ENCODE measurements around the gene FRMD4A.

Gene FRMD4A

GRCh38 chr10:14340051-14340744 is 9.5 kb upstream of the FRMD4A start:
- no peak for DNase-seq (ENCODE audit: low read depth)

- DNase-seq (ENCODE audit: low read depth): no peak
Measured at GRCh38 chr10:14336736-14337135, 6.0 kb upstream of the FRMD4A start.

DNA sequence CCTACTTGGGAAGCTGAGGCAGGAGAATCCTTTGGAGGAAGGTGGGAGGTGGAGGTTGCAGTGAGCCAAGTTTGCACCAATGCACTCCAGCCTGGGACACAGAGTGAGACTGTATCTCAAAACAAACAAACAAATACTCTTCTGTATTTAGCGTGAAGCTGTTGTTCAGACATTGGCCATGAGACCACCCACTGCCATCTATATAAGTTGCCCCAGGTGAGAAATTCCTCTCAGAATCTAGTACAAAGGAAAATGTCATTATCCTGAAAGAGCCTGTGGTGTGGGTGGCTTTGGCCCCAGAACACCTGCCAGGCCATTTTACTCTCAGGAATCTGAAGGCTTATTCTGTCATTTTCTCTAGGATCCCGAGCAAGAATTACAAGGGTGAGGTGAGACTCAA is 4.0 kb upstream of the FRMD4A start:
- DNase-seq (ENCODE audit: low read depth): no peak

DNA sequence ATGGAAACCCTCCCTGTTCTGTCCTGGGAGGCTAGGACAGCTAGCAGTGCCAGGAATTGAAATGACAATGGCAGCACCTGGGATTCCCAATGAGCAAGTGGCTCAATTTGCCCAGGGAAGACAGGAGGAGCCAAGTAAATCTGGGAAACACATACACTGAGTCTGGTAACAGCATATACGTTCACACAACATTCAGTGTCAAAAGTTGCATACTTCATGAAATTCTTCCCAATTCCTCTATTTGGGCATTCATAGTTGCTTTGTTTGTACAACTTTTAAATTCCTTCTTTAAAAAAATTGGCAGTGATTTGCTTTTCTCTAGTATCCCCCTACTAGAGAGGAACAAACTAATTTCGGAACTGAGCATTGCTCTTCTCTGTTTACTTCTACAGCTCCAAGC is 2.9 kb upstream of the FRMD4A start:
- DNase-seq (ENCODE audit: low read depth): no peak

GRCh38 chr10:14332903-14333302 is 2.2 kb upstream of the FRMD4A start:
- no peak for DNase-seq (ENCODE audit: low read depth)

GRCh38 chr10:14329746-14330173 is 964 bp downstream of the FRMD4A start:
- DNase-seq (ENCODE audit: low read depth): no peak

DNA sequence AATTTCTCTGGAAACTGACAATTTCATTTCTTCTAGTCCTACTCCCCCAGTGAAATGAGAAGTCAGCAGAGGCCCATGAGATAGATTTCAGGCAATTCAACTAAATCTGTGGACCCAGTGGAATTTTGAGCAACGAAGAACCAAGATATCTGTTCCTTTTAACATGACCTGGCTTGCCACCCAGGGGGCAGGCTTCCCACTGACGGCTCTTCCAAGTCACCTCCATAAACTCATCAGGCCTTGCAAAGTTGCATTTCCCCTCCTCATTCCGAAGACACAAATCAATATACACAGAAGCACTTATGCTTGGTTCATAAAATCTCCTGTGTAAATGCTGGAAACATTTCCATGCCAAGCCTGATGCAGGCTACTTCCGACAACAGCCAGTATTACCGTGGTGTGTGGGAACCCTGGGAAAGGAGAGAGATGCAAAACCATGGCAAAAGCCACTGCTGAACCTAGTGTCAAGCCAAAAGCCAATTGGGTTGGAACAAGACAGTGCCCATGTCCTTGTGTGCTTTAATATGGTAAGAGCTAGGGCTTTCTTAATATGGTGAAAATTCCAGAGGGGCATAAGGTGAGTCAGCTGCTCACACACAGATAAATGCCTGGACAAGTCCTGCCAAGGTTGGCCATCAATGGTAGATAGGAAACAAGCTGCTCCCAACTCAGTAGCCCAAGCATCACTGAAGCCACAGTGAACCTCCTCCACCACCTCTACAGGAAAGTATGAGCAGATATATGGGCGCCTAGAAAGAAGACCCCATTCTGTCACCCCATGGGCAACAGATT is 1.6 kb downstream of the FRMD4A start:
- DNase-seq (ENCODE audit: low read depth): no peak

DNA sequence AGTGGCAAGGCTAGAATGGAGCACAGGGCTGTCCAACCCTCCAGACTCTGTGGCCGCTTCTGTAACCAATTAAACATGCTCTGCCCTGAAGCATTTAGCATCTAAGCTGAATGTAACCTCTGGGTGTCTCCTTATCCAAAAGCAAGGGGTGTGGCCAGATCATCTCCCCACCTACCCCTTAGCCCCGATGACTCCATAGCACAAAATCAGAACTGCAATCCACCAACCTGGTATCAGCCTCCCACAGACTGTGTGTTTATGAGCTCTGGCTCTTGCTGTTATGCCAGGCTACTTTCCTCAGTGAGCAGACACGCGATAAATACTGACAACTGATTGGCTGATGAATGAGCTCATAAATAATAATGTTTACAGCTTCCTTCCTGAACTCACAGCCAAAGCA is 3.2 kb downstream of the FRMD4A start:
- DNase-seq (ENCODE audit: low read depth): no peak

DNA sequence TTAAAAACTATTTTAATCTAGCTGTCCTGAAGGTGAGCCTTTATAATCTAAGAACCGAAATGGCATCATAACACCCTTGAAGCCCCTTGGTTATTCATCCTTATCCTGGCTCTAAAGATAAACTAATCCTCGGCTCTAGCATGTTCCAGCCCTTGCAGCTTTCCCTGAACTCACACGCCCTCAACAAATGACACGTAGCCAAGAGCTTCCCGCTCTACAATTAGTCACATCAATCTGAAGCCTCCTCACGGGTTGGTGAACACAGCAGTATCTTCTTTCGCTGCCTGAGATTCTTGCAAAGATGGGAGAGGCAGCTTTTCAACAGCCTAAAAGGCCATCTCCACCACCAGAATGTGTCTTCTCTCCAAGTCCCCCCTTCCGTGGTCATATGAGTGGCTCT is 4.1 kb downstream of the FRMD4A start:
- no peak for DNase-seq (ENCODE audit: low read depth)

DNA sequence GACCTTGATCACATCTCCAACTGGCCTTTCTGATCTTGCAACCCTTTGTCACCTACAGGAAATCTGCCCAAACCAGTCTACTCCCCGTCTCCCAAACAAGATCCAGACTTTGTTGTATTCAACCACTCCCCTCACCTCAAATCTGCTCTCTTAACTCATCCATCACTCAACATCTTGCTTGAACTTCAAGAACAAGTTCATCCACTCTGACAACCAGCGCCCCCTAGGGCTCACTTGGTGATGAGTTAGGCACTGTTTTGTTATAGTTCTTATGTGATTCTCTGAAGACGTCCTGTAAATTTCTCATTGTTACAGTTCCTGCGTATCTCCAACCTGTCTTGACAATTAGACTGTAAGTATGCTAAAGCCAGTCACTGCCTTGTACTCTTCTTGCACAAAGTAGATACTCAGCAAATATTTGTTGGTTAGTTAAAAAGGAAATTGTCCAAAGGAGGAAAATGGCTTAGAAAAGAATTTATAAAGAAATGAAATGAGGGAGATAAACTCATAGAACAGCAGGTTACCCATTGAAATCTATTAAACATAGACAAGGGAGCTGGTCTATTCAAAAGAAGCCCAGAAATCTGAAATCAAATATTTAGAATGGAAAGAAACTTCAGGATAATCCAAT is 5.3 kb downstream of the FRMD4A start:
- DNase-seq (ENCODE audit: low read depth): peak; percentile 45

- DNase-seq (ENCODE audit: low read depth): no peak
Measured at GRCh38 chr10:14322526-14323188, 8.1 kb downstream of the FRMD4A start.

DNA sequence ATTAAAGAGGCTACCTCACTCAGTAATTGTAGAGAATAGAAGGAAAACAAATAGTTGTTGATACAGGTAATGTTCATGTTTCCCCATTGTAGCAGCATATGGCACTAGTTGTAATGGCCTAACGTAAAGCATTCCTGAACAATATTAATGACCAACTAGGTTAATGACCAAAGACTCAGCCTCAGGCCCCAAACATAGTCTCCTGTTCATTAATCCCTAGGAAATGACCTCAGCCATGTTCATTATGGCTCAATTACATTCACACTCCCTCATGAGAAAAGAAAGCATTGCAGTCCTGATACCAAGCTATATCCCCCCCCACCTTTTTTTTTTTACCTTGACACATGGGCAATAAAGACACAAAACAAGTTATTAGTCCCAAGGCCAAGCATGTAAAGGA is 12.7 kb downstream of the FRMD4A start:
- DNase-seq (ENCODE audit: low read depth): no peak

- DNase-seq (ENCODE audit: low read depth): no peak
Measured at GRCh38 chr10:14312014-14312413, 18.7 kb downstream of the FRMD4A start.

GRCh38 chr10:14311206-14311957 is 19.3 kb downstream of the FRMD4A start:
- DNase-seq (ENCODE audit: low read depth): no peak

DNA sequence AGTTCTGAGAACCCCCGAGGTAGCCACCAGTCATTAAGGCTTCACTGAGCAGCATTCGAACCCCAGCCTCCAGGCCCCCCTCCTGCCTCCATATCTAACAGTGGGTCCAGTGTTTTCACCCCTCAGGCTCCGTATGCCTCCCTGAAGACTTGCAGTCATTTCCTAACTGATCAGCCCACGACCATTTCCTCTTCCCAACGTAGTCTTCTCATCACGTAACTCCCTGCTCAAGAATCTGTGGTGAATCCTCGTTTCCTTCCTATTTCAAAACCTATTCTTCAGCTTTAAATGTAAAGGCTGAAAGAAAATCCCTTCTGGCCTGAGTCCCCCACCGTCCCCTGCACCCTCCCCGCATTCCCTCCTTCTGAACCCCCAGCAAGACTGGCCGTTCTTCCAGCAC is 21.1 kb downstream of the FRMD4A start:
- no peak for DNase-seq (ENCODE audit: low read depth)

- no peak for DNase-seq (ENCODE audit: low read depth)
Measured at GRCh38 chr10:14306190-14306589, 24.5 kb downstream of the FRMD4A start.

DNA sequence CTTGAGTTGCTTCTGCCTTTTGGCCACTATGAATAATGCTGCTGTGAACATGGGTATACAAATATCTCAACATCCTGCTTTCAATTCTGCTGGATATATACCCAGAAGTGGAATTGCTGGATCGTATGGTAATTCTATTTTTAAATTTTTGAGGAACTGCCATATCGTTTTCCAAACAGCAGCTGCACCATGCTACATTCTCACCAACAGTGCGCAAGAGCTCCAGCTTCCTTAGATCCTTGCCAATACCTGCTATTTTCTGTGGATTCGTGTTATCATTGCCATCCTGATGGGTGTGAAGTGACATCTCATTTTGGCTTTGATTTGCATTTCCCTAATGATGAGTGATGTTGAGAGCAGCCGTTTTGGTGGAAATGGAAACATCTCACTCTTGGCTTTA is 26.7 kb downstream of the FRMD4A start:
- no peak for DNase-seq (ENCODE audit: low read depth)

GRCh38 chr10:14302035-14302434 is 28.7 kb downstream of the FRMD4A start:
- DNase-seq (ENCODE audit: low read depth): no peak

GRCh38 chr10:14299556-14299955 is 31.2 kb downstream of the FRMD4A start:
- DNase-seq (ENCODE audit: low read depth): no peak

DNA sequence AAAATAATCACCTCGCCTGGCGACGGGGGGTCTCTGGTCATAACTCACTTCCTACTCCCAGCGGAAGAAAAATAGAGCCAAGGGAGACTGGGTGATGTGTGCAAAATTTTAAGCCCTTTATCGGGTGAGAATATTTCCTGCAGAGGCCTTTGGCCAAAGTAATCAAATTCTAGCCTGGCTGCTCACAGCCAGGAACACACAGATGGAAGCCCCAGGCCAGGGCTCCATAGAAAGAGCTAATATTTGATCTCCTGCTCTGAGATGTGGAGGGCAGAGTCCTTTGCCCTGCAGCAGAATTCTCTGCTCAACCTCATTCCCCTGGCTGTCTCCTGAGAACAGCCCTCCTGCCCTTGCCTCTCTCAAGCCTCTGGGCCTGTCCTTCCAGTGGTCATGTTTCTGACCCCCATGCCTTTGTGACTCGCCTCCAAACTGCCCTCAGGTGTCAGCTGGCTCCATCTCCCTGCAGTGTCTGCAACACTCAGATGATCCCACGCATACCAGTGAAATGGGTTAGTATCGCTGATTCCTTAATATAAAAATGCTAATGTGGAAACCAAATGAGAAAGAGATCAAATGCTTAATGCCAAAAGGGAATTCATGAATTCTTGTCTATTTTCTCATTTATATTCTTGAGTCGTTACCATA is 34.5 kb downstream of the FRMD4A start:
- no peak for DNase-seq (ENCODE audit: low read depth)

DNA sequence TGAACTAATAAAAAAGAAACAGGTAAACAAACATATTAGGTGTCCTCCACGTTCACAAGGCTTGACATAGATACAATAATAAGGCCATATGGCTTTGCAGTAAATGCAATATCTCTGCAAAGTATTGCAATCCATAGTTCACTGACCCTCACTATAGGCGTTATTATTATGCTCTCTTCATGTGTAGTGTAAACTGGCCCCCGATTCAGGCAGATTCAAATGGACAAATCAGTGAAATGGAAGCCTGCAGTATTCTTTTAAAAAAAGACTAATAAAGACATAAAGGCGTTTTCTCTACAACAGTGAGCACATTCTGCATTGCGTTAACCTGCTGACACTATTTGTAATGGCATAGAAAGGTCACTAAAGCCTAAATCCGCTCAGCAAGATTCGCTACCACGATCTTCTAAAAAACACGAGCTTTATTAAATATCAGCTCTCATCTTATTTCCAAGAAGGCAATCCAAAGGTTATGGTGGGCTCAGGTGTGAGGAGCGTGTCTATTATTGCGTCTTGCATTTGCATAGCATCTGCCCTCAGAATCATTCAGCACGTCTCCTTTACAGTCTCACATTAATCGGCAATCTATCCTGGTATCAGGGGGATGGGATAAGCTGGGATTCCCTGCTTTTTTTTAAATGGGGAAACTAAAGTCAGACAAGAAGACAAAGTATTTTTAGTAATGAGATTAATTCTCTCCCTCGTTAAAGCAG is 36.2 kb downstream of the FRMD4A start:
- DNase-seq (ENCODE audit: low read depth): no peak

Measured in activated T-cell treated with anti-CD3 and anti-CD28 coated beads for 24 hours (primary cell).